Measurements from ENCODE around the gene ABCG8.

ABCG8 gene

GRCh38 chr2:43838560-43839267 is at the start of gene ABCG8, which contains the start of gene ABCG5:
TSS of gene ABCG8 (plus strand) at chr2:43838971. CDS start at chr2:43839054, 83 bp downstream.
TSS of gene ABCG5 (minus strand) at chr2:43838839. CDS start at chr2:43838679, 160 bp downstream.
- Histone ChIP-seq H3K79me2 (ENCODE audit: control insufficient read depth, insufficient read depth, low read length, unreplicated experiment) (no peaks in the 10 kb centered on the region), H3K4me3 (ENCODE audit: low read depth, low read length) (no peak within 1 kb of the TSS)

GRCh38 chr2:43790147-43790546 is 48.6 kb upstream of the ABCG8 start:
- Histone ChIP-seq H3K4me3 (ENCODE audit: low read depth, low read length) (no peak overlapping the region), H3K27me3 (ENCODE audit: insufficient read depth, low read length) (no peaks in the 10 kb centered on the region), H3K4me1 (ENCODE audit: control insufficient read depth, insufficient read depth, low read length, unreplicated experiment) (no peaks in the 10 kb centered on the region), H3K36me3 (ENCODE audit: insufficient read depth, low read length) (no peaks in the 10 kb centered on the region), H2AFZ (ENCODE audit: low read length, unreplicated experiment) (no peak overlapping the region), H3K79me2 (ENCODE audit: control insufficient read depth, insufficient read depth, low read length, unreplicated experiment) (no peaks in the 10 kb centered on the region), H3K27ac (ENCODE audit: low read depth, low read length) (no peak overlapping the region)

More at GRCh38 chr2:43838560-43839267, at the start of gene ABCG8, which contains the start of gene ABCG5:
- Histone ChIP-seq H3K4me1 (ENCODE audit: control insufficient read depth, insufficient read depth, low read length, unreplicated experiment) (no peaks in the 10 kb centered on the region), H3K27ac (ENCODE audit: low read depth, low read length) (no peak within 1 kb of the TSS), H3K36me3 (ENCODE audit: insufficient read depth, low read length) (no peaks in the 10 kb centered on the region), H2AFZ (ENCODE audit: low read length, unreplicated experiment) (no peak within 1 kb of the TSS), H3K27me3 (ENCODE audit: insufficient read depth, low read length) (peaks cover 33% of the 10 kb centered on the region; the same call in 1 of the 2 replicates)

GRCh38 chr2:43791035-43791765 is 47.6 kb upstream of the ABCG8 start:
- H3K79me2 ChIP-seq (ENCODE audit: control insufficient read depth, insufficient read depth, low read length, unreplicated experiment) = no peaks in the 10 kb centered on the region
- no peak overlapping the region for H3K4me3 ChIP-seq (ENCODE audit: low read depth, low read length)
- H3K27me3 ChIP-seq (ENCODE audit: insufficient read depth, low read length) = no peaks in the 10 kb centered on the region
- no peaks in the 10 kb centered on the region for H3K4me1 ChIP-seq (ENCODE audit: control insufficient read depth, insufficient read depth, low read length, unreplicated experiment)
- H2AFZ ChIP-seq (ENCODE audit: low read length, unreplicated experiment) = no peak overlapping the region
- H3K27ac ChIP-seq (ENCODE audit: low read depth, low read length) = no peak overlapping the region
- no peaks in the 10 kb centered on the region for H3K36me3 ChIP-seq (ENCODE audit: insufficient read depth, low read length)

- Histone ChIP-seq H3K4me1 (ENCODE audit: control insufficient read depth, insufficient read depth, low read length, unreplicated experiment) (no peaks in the 10 kb centered on the region), H2AFZ (ENCODE audit: low read length, unreplicated experiment) (no peak overlapping the region)
Measured at GRCh38 chr2:43792653-43793052, 46.1 kb upstream of the ABCG8 start.

DNA sequence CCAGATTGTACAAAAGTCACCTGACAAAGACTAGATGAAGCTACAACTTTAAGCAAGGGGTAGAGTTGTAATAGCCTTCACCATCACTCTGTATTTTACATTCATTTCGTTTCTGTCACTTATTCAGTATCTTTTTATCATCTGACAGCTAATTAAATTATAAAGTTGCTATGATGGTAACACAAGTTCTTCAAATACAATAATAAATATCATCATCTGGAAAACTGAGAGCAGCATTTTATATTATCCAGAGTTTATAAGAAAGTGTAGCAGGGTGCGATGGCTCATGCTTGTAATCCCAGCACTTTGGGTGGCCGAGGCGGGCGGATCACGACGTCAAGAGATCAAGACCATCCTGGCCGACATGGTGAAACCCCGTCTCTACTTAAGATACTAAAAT is 43.8 kb upstream of the ABCG8 start:
- H3K4me1 ChIP-seq (ENCODE audit: control insufficient read depth, insufficient read depth, low read length, unreplicated experiment) = no peaks in the 10 kb centered on the region
- H3K4me3 ChIP-seq (ENCODE audit: low read depth, low read length) = no peak overlapping the region
- H2AFZ ChIP-seq (ENCODE audit: low read length, unreplicated experiment) = no peak overlapping the region
- no peaks in the 10 kb centered on the region for H3K27me3 ChIP-seq (ENCODE audit: insufficient read depth, low read length)
- no peaks in the 10 kb centered on the region for H3K36me3 ChIP-seq (ENCODE audit: insufficient read depth, low read length)
- H3K79me2 ChIP-seq (ENCODE audit: control insufficient read depth, insufficient read depth, low read length, unreplicated experiment) = no peaks in the 10 kb centered on the region
- H3K27ac ChIP-seq (ENCODE audit: low read depth, low read length) = no peak overlapping the region

More at GRCh38 chr2:43792653-43793052, 46.1 kb upstream of the ABCG8 start:
- no peak overlapping the region for H3K4me3 ChIP-seq (ENCODE audit: low read depth, low read length)
- H3K27ac ChIP-seq (ENCODE audit: low read depth, low read length) = no peak overlapping the region
- H3K79me2 ChIP-seq (ENCODE audit: control insufficient read depth, insufficient read depth, low read length, unreplicated experiment) = no peaks in the 10 kb centered on the region
- H3K27me3 ChIP-seq (ENCODE audit: insufficient read depth, low read length) = no peaks in the 10 kb centered on the region
- no peaks in the 10 kb centered on the region for H3K36me3 ChIP-seq (ENCODE audit: insufficient read depth, low read length)

GRCh38 chr2:43796206-43796605 is 42.6 kb upstream of the ABCG8 start:
- no peak overlapping the region for H3K4me3 ChIP-seq (ENCODE audit: low read depth, low read length)
- no peaks in the 10 kb centered on the region for H3K79me2 ChIP-seq (ENCODE audit: control insufficient read depth, insufficient read depth, low read length, unreplicated experiment)
- no peak overlapping the region for H3K27ac ChIP-seq (ENCODE audit: low read depth, low read length)
- no peaks in the 10 kb centered on the region for H3K36me3 ChIP-seq (ENCODE audit: insufficient read depth, low read length)
- no peaks in the 10 kb centered on the region for H3K27me3 ChIP-seq (ENCODE audit: insufficient read depth, low read length)
- no peaks in the 10 kb centered on the region for H3K4me1 ChIP-seq (ENCODE audit: control insufficient read depth, insufficient read depth, low read length, unreplicated experiment)
- H2AFZ ChIP-seq (ENCODE audit: low read length, unreplicated experiment) = no peak overlapping the region

GRCh38 chr2:43798300-43798699 is 40.5 kb upstream of the ABCG8 start:
- Histone ChIP-seq H3K4me1 (ENCODE audit: control insufficient read depth, insufficient read depth, low read length, unreplicated experiment) (peaks cover 8% of the 10 kb centered on the region), H3K79me2 (ENCODE audit: control insufficient read depth, insufficient read depth, low read length, unreplicated experiment) (no peaks in the 10 kb centered on the region), H3K36me3 (ENCODE audit: insufficient read depth, low read length) (no peaks in the 10 kb centered on the region), H3K27ac (ENCODE audit: low read depth, low read length) (no peak overlapping the region), H3K27me3 (ENCODE audit: insufficient read depth, low read length) (no peaks in the 10 kb centered on the region), H2AFZ (ENCODE audit: low read length, unreplicated experiment) (no peak overlapping the region), H3K4me3 (ENCODE audit: low read depth, low read length) (no peak overlapping the region)

GRCh38 chr2:43800894-43801293 is 37.9 kb upstream of the ABCG8 start:
- Histone ChIP-seq H3K4me3 (ENCODE audit: low read depth, low read length) (no peak overlapping the region), H3K4me1 (ENCODE audit: control insufficient read depth, insufficient read depth, low read length, unreplicated experiment) (peaks cover 8% of the 10 kb centered on the region), H3K27ac (ENCODE audit: low read depth, low read length) (no peak overlapping the region), H3K27me3 (ENCODE audit: insufficient read depth, low read length) (no peaks in the 10 kb centered on the region), H2AFZ (ENCODE audit: low read length, unreplicated experiment) (no peak overlapping the region), H3K79me2 (ENCODE audit: control insufficient read depth, insufficient read depth, low read length, unreplicated experiment) (no peaks in the 10 kb centered on the region), H3K36me3 (ENCODE audit: insufficient read depth, low read length) (no peaks in the 10 kb centered on the region)

- no peaks in the 10 kb centered on the region for H3K79me2 ChIP-seq (ENCODE audit: control insufficient read depth, insufficient read depth, low read length, unreplicated experiment)
- no peaks in the 10 kb centered on the region for H3K36me3 ChIP-seq (ENCODE audit: insufficient read depth, low read length)
- H2AFZ ChIP-seq (ENCODE audit: low read length, unreplicated experiment) = no peak overlapping the region
- H3K4me1 ChIP-seq (ENCODE audit: control insufficient read depth, insufficient read depth, low read length, unreplicated experiment) = peaks cover 8% of the 10 kb centered on the region
- no peak overlapping the region for H3K27ac ChIP-seq (ENCODE audit: low read depth, low read length)
- no peak overlapping the region for H3K4me3 ChIP-seq (ENCODE audit: low read depth, low read length)
- no peaks in the 10 kb centered on the region for H3K27me3 ChIP-seq (ENCODE audit: insufficient read depth, low read length)
Measured at GRCh38 chr2:43802135-43802534, 36.6 kb upstream of the ABCG8 start.

DNA sequence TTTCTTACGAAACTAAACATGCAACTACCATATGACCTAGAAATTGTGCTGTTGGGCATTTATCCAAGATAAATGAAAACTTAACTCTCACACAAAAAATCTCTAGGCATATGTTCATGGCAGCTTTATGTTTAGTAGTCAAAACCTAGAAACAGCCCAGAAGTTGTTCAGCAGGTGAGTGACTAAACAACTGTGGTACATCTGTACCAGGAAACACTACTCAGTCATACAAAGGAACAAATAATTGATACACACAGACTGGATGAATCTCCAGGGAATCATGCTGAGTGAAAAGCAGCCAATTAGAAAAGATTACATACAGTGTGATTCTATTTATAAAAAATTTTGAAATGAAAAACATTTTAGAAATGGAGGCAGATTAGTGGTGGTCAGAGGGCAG is 35.7 kb upstream of the ABCG8 start:
- no peak overlapping the region for H3K27ac ChIP-seq (ENCODE audit: low read depth, low read length)
- H3K4me3 ChIP-seq (ENCODE audit: low read depth, low read length) = no peak overlapping the region
- H3K36me3 ChIP-seq (ENCODE audit: insufficient read depth, low read length) = no peaks in the 10 kb centered on the region
- H3K79me2 ChIP-seq (ENCODE audit: control insufficient read depth, insufficient read depth, low read length, unreplicated experiment) = no peaks in the 10 kb centered on the region
- H2AFZ ChIP-seq (ENCODE audit: low read length, unreplicated experiment) = no peak overlapping the region
- peaks cover 8% of the 10 kb centered on the region for H3K4me1 ChIP-seq (ENCODE audit: control insufficient read depth, insufficient read depth, low read length, unreplicated experiment)
- no peaks in the 10 kb centered on the region for H3K27me3 ChIP-seq (ENCODE audit: insufficient read depth, low read length)

- no peaks in the 10 kb centered on the region for H3K79me2 ChIP-seq (ENCODE audit: control insufficient read depth, insufficient read depth, low read length, unreplicated experiment)
- no peaks in the 10 kb centered on the region for H3K27me3 ChIP-seq (ENCODE audit: insufficient read depth, low read length)
- H2AFZ ChIP-seq (ENCODE audit: low read length, unreplicated experiment) = no peak overlapping the region
- no peaks in the 10 kb centered on the region for H3K36me3 ChIP-seq (ENCODE audit: insufficient read depth, low read length)
- H3K4me1 ChIP-seq (ENCODE audit: control insufficient read depth, insufficient read depth, low read length, unreplicated experiment) = peaks cover 8% of the 10 kb centered on the region
- no peak overlapping the region for H3K4me3 ChIP-seq (ENCODE audit: low read depth, low read length)
- H3K27ac ChIP-seq (ENCODE audit: low read depth, low read length) = no peak overlapping the region
Measured at GRCh38 chr2:43806719-43807031, 32.1 kb upstream of the ABCG8 start.
